Renal pelvis (tissue), 4 donors: ENCODE measurements around the gene CARD11. TPM values are rescaled to one million over a fixed set of nuclear protein-coding genes. Genes with fewer than 3 reads are reported as not detected.

Experiments used
- DNase-seq: peaks from one replicate; pipeline ENCODE4 v3.0.0-alpha.2; 2013
- polyA plus RNA-seq, 3 donors: library from polyadenylated mRNA; unstranded; fragments of 120-200 nt; gene quantifications; one replicate each; pipeline ENCODE4 v1.2.1, GENCODE V29; 2013; ENCODE audit not compliant: insufficient read length in 3 of 3

Gene CARD11
- polyA plus RNA-seq, 3 donors: 1.6 to 2.2 (median 1.9) TPM

DNA sequence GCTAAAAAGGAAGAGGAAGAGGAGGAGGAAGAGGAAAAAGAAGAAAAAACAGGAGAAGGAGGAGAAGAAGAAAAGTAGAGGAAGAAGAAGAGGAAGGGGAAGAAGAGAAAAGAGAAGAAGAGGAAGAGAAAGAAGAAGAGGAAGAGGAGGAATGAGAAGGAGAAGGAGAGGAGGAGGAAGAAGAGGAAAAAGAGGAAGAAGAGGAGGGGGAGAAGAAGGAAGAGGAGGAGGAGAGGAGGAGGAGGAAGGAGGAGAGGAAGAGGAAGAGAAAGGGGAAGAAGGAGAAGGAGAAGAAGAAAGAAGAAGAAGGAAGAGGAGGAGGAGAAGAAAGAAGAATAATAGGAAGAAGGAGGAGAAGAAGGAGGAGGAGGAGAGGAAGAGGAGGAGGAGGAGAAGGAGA is 103.2 kb downstream of the CARD11 start:
- no peak for DNase-seq

DNA sequence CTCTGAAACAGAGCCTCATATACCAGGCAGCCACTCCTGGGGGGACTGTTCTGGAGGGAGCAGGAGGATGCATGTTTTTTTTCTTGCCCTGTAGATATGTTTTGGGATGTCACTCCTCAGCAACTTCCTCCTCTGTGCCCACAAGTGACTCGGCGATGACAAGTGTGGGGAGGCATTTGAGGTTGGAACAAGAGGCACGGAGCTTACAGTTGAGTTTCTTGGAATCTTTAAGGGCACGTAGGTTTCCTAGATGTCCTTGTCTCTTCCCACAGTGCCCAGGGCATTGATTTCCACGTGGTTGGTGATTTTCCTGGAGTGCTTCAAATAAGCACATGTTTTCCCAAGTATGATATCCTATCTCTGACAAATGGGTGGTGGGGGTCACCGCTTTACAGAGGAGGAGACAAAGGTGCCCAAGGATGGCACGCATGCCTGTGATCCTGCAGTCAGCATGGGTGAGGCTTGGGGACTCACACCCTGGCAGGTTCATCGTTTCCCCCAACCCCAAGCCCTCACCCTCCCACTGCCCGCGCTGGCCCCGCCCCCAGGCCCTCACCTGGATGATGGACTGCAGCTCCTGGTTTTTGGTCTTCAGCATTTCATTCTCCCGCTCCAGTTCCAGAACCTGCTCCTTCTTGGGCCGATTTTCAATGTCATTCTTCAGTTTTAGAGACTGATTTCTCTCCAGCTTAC is 104.3 kb downstream of the CARD11 start:
- no peak for DNase-seq

DNA sequence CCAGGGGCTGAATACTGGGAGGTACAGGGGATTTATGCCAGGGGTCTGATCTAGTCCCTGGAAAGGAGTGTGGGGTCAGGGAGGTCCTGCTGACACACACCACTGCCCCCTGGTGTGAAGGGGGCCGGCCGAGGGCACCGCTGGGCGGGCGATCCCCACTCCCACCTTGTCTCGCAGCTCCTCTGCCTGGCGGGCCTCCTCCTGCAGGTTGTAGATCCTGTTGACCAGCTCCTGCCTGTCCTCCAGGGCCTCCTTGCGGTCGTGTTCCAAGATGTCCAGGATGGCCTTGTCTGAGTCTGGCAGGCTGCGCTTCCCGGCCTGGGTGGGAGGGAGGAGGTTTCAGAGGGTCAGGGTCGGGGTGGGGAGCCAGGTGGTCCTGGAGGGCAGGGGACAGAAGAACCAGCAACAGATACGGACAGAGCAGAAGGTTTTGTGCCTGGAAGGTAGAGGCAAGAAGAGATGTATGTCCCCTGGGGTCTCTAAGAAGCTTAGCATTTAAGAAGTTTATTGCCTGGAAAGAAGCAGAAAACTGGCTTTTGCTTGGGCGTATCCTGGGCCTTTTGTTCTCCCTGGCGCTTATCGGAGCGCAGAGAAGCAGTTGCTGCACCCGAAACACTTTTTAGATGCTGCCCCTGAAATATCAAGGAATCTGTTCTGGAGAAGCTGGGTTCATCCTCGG is 105.0 kb downstream of the CARD11 start:
- DNase-seq: no peak

DNA sequence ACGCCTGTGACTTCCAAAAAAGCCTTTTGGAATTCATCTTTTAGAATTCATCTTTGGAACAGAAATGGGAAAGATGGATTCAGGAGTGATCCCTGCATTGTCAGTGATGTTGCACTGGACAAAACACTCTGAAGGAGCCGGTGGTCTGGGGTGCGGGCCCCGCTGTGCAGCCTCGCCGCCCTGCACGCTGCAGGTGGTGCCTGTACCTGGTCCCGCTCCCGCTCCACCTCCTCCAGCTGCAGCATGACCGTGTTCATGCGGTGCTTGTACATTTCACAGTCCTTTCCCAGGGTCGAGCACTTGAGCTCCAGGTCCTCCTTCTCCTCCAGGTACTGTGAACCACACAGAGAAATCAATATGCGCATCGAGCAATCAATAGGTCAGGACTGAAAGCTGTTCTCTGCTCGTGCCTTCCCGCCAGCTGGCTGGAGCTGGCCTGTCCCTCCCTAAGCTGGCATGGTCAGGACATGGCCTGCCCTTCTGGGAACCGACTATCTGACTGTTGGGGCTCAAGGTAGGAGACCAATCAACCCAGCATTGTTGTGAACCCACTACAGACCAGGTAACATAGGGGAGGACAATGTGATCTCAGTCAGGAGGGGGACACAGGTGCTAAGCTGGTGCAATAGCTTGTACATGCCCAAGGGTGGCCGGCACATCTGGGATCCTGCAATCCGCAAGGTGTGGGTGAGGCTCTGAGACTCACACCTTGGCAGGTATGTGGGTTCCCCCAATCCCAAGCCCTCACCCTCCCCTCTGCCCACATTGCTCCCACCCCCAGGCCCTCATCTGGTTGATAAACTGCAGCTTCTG is 105.8 kb downstream of the CARD11 start:
- no peak for DNase-seq

DNA sequence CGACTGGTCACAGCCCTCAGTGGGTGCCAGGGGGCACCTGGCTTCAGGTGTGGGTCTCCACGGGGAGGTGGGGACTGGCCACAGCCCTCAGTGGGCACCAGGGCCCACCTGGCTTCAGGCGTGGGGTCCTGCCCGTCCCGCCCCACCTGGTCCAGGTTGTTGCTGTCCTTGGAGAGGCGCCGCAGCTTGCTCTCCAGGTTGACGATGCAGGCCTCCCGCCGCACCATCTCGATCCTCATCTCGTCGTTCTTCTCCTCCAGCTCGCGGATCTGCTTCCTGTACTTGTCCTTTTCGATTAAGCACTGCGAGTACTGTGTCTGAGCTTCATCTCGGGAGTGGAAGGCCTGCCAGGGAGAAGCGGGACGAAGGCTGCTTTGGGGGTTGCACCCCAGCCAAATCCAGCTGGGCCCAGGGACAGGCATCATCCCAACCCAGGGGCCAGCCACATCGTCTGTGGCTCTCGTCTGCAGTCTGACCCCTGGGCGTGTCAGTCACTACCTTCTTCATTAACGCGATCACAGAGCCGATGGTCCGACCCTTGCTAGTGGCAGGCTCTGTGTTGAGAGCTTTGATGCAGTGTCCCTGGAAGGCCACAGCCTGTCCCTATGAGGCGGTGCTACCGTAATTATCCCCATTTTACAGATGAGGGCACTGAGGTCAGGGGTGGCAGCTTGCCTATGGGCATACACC is 106.6 kb downstream of the CARD11 start:
- DNase-seq: no peak

DNA sequence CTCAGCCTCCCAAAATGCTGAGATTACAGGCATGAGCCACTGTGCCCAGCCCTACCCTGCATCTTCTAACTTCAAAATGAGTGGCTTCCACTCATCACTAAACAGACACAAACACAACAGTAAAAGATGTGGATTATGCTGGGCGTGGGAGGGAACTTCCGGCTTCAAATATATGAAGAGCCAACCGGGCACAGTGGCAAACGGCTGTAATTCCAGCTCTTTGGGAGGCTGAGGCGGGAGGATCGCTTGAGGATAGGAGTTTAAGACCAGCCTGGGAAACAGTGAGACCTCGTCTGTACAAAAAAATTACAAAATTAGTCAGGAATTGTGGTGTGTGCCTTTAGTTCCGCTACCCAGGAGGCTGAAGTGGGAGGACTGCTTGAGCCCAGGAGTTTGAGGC is 107.4 kb downstream of the CARD11 start:
- no peak for DNase-seq

DNA sequence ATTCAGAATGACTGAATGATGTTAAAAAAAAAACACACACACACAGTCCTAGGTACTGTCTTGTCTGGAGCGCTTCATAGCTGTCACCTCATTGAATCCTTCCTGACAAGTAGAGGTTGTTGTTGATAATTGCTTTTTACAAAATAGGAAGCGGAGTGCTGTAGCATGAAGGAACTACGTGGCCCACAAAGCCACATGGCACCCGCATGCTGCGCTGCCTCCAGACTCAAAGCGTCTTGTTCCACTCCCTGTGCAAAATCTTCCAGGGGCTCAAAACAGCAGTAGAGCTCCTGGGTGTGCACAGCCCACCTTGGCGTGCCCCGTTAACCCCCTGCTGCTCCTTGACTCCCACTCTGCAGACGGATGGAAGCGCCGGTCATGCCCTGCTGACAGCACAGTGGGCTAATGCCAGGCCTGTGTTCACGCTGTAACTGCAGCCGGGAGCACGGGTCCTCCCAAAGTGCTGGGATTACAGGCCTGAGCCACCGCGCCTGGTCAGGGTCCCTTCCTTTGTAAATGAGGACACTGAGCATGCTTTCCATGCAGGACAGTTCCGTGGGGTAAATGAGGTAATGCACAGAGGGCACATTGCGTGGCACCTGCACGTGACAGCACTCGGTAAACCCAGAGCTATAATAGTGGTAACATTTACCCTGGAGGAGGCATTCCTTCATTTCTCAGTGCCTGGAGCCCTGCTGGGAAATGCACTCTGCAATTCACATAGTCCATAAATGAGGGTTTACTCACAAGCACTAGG is 108.5 kb downstream of the CARD11 start:
- DNase-seq: no peak

DNA sequence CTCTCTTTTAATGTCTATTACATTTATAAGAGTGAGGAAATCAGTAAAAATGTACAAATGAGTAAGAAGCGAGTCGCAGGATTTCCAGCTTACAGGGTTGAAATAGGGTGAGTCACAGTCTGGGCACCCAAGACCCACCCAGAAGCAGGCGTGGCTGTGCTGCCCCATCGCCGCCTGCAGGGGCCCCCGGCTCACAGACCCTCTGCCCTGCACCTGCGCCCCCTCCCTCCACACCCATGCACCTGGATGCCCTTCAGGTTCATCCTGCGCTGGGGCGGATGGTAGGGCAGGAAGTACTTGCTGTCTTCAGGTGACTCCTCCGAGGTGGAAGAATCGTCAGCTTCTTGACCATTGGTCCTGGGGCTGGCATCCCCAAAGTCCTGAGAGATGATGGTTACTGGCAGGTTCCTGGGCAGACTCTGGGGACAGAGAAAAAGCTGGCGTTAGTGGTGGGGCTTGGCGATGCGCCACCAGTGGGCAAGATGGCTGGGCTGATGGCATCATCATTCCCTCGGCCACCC is 109.4 kb downstream of the CARD11 start:
- DNase-seq: no peak

DNA sequence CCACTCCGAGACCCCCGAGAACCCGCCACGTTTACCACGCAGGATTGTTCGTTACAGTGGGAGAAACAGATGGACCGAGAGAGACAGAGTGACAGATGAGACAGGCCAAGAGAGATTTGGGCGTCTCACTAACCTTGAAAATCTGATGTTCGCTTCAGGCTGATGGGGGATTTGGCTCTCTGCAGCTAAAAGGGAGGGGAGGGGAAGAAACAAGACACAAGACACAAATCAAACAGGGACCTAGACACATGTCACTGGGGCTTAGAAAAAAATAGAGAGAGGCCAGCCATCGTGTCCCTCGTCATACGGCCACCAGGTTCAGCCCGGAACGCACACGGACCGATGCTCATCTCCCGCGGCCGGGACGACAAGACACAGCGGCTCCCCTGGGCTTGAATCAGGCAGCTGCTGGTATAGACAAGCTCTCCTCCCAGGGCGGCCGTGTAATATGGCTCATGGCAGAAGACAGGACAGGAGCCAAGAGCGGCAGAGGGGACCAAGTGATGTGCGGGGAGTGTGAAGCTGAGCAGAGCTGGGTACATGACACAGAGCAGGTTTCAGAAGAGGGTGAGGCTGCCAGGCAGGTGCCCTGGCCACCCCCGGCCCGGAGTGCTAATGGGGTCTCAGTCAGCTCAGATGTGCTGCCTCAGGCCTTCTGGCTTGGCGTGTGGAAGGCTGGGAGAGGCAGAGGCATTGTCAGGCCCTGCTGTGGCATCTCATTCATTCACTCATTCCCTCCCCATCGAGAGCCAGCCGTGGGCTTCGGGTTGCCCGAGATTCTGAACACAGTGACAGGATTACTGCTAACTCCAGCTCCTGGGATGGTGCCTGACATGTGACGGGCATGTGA is 111.0 kb downstream of the CARD11 start:
- no peak for DNase-seq

DNA sequence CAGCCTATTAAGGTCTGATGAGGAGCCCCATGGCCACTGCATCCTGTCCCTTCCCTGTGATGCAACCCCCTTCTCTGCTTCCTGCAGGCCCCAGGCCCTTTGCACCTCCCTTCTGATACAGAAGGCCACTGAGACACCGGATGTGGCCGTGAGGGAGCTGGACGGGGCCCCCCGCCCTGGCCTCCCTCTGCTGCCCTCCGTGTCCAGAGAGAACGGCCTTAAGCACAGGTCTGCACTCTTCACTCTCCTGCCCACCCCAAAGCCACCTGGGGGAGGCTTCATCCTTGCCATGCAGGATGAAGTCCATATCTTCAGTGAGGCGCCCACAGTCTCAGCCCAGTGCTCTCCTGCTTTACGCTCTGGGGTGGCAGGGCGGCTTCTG is 112.6 kb downstream of the CARD11 start:
- DNase-seq: no peak

DNA sequence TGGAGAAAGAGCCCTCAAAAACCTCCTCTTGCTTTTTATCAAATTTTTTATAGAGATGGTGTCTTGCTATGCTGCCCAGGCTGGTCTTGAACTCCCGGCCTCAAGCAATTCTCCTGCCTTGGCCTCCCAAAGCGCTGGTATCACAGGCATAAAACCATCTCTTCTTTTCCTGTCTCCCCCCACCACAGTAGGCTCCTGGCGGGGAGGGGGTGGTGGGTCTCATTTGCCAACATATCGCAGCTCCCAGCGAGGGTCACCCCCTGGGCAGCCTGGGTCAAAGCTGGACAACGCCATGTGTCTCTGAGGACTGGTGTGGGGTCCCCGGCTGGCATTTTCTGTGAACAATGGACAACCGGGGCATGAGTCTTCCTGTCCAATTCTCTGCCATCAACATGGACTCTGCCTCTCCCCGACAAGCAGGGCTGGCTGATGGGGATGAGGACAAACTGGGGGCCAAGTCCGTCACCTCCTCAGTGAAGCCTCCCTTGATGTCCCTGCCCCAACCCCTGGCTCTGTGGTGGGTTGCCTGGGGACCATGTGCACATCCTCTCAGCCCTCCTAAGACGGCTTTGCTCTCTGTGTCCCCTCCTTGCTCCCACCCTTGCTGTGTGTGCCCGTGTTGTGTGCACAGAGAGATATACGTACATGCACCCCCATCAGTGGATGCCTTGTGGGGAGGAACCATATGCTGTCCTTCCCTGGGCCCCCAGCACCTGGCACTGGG is 113.2 kb downstream of the CARD11 start:
- DNase-seq: no peak

DNA sequence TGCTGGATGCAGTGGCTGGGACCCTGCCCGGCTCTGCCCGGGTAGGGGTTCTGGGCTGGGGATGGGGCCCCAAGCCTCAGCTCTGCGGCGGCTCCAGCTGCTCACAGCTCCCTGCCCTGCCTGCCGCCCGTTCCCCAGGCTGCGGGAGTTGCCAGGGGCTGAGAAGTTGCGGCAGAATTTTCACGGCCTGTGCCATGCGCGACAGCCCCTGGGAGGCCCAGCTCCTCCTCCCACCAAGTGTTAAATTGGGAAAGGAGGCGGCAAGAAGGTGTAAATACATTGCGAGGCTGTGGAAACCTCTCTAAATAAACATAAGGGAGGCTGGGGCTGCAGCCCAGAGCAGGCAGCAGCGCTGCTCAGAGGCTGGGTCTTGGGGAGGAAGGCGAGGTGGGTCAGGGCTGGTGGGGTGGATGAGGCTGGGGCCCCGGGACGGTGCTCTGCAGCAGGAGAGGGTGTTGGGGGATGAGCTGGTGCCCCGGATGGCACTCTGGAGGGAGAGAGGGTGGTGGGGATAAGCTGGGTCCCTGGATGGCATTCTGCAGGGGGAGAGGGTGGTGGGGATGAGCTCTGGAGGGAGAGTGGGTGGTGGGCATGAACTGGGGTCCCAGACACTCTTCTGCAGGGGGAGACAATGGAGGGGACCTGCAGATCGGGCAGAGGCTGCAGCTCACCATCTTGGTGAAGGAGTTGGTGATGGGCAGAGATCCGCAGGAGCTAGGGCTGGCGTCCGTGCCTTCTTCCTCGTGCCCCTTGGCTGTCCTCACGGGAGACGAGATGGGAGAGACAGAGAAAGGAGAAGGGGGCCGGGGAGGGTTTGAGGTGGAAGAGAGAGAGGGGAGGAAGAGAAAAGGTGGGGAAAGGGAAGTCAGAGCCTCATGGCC is 114.1 kb downstream of the CARD11 start:
- DNase-seq: no peak

DNA sequence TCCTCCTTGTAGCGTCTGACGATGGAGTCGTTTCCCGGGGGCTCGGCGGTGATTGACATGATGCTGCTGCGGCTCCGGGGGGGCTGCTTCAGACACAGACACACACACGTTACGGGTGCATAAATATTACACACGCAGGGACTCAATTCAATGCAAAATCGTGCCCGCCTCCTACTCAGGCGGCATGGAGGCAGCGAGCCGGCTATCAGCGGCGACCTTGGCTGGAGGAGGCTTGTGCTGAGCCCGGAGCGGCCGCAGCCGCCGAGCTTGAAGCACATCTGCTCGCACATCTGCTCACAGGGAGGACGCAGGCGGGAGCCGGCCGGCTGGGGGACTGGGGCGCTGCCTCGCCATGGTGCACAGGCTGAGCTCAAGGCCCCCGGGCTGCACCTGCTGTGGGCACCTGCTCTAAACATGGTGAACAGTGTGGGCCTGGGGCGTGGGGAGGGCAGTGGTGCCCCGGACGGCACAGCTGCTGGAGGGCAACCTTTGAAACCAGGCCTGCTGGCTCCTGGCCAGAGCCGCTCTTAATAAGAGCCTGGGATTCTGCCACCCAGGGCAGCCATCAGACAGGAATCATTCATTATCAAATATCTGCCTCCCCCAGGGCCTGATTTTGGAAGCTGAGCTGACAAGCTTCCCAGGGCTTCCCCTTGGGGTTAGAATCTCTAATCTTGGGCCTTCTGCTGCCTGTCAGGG is 114.9 kb downstream of the CARD11 start:
- peak; percentile 15 for DNase-seq

DNA sequence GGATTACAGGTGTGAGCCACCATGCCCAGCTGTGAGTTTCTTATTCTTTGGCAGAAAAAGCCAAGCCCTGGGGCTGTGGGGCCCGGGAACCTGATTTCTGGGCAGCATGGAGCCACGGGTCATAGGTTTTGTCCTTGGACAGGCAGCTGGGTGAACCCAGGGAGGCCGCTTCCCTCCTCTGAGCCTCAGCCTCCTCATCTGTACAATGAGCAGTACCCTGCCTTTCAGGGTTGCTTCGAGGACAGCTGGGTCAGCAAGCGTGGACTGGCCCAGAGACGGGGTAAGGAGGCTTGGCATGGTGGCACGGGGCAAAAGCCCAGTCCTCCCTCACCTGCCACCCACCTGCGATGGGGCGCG is 115.4 kb downstream of the CARD11 start:
- DNase-seq: no peak

DNA sequence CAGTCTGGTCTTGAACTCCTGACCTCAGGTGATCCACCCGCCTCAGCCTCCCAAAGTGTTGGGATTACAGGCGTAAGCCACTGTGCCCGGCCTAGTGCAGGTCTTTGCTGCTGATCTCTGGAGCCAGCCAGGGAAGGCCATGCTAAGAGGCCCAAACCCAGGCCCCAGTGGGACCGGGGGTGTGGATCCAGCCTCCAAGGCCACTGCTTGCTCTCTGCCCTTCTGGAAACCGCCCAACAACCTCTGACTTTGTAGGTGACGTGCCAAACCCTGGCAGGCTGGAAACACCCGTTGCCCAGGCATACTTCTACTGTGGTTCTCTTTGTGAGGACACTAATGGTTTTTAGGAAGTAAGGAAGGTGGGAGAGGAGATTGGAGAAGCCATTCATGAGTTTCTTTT is 116.1 kb downstream of the CARD11 start:
- DNase-seq: no peak

DNA sequence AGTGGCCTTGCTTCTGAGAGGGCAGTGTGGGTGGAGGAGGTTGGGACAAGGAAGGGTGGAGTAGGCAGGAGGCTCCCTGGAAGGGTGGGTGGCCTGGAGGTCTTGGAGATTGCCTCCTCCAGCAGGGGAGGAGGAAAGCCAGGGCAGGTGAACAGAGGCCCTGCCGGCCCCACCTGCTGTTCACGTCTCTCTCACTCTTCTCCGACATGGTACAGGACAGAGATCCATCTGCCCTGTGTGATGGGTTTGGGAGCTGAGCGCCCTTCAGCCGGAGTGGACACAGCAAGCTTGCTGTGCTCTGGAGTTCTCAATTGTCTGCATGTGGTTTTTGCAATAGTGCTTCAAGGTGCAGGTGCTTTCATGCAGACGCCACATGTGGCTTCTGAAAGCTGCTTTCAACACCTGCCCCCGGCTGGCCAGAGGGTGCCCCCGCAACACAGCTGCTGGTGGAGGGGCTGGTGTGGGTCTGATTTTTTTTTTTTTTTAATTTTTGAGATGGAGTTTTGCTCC is 116.7 kb downstream of the CARD11 start:
- no peak for DNase-seq

DNA sequence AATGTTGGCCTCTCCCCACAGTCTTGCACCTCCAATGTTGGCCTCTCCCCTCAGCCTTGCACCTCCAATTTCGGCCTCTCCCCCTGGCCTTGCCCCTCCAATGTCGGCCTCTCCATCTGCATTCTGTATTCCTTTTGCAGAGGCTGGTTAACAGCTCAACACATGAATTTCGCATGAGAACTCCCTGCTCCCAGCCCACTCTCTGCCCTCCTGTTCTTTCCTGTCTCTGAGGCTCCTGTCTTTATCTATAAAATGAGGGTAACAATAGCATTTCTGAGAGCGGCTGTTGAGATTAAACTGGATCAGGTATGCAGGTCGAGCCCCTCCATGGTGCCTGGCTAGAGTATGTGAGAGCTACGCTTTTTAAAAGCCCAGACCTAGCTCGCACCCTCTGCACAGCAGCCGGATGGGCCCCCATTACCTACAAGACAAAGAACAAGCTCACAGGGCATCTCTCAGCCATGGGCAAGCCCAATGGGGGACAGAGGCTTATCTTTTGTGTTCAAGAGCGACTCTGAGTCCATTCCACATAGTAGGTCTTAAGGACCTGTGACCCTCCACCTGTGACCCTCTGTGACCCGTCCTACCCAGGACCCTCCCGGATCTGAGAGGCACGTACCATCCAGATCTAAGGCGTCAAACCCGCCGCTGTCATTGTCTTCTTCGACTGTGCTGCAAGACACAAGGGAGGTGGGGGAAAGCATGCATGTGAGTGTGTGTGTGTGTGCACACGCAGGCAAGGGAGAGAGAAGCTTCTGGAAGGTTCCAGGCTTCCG is 117.4 kb downstream of the CARD11 start:
- no peak for DNase-seq
